ENCODE results near the gene NPIPA1.
A peak's percentile ranks its signal among the peaks of the same experiment; 100 is the strongest.
"Not testable (repeated sequence)": the region's sequence is repeated elsewhere in the genome, so short reads cannot be mapped to it uniquely, and the experiment has no call there.

Gene NPIPA1

GRCh38 chr16:14969795-14970194, 32.6 kb downstream of the NPIPA1 start:
- H3K36me3 ChIP-seq (ENCODE audit: control insufficient read depth, insufficient read depth, low read length); H3K9me3 ChIP-seq (ENCODE audit: control insufficient read depth, insufficient read depth, low read depth, low read length); H3K9ac ChIP-seq (ENCODE audit: low read length); H3K27ac ChIP-seq (ENCODE audit: low read depth, low read length); H3K4me1 ChIP-seq (ENCODE audit: control insufficient read depth, insufficient read depth, low read length); H3K27me3 ChIP-seq (ENCODE audit: control insufficient read depth, insufficient read depth, low read length); H3K4me3 ChIP-seq (ENCODE audit: low read depth, low read length): not testable (repeated sequence)

GRCh38 chr16:14971621-14972228, 34.5 kb downstream of the NPIPA1 start:
- not testable (repeated sequence) for H3K9ac ChIP-seq (ENCODE audit: low read length); H3K27ac ChIP-seq (ENCODE audit: low read depth, low read length); H3K4me1 ChIP-seq (ENCODE audit: control insufficient read depth, insufficient read depth, low read length); H3K4me3 ChIP-seq (ENCODE audit: low read depth, low read length); H3K36me3 ChIP-seq (ENCODE audit: control insufficient read depth, insufficient read depth, low read length); H3K9me3 ChIP-seq (ENCODE audit: control insufficient read depth, insufficient read depth, low read depth, low read length); H3K27me3 ChIP-seq (ENCODE audit: control insufficient read depth, insufficient read depth, low read length)

GRCh38 chr16:14973785-14974322, 36.6 kb downstream of the NPIPA1 start:
- peak overlapping the region; percentile 98 for H3K4me3 ChIP-seq (ENCODE audit: low read depth, low read length)
- H3K36me3 ChIP-seq (ENCODE audit: control insufficient read depth, insufficient read depth, low read length); H3K9ac ChIP-seq (ENCODE audit: low read length); H3K27ac ChIP-seq (ENCODE audit: low read depth, low read length); H3K27me3 ChIP-seq (ENCODE audit: control insufficient read depth, insufficient read depth, low read length); H3K4me1 ChIP-seq (ENCODE audit: control insufficient read depth, insufficient read depth, low read length); H3K9me3 ChIP-seq (ENCODE audit: control insufficient read depth, insufficient read depth, low read depth, low read length): not testable (repeated sequence)

GRCh38 chr16:14974331-14974655, 37.0 kb downstream of the NPIPA1 start:
- not testable (repeated sequence) for H3K27ac ChIP-seq (ENCODE audit: low read depth, low read length); H3K9me3 ChIP-seq (ENCODE audit: control insufficient read depth, insufficient read depth, low read depth, low read length); H3K27me3 ChIP-seq (ENCODE audit: control insufficient read depth, insufficient read depth, low read length); H3K4me1 ChIP-seq (ENCODE audit: control insufficient read depth, insufficient read depth, low read length); H3K36me3 ChIP-seq (ENCODE audit: control insufficient read depth, insufficient read depth, low read length)
- Histone ChIP-seq H3K9ac (ENCODE audit: low read length) (peak overlapping the region; percentile 87), H3K4me3 (ENCODE audit: low read depth, low read length) (peak overlapping the region; percentile 98)

- H3K36me3 ChIP-seq (ENCODE audit: control insufficient read depth, insufficient read depth, low read length); H3K9me3 ChIP-seq (ENCODE audit: control insufficient read depth, insufficient read depth, low read depth, low read length); H3K4me1 ChIP-seq (ENCODE audit: control insufficient read depth, insufficient read depth, low read length); H3K27me3 ChIP-seq (ENCODE audit: control insufficient read depth, insufficient read depth, low read length): not testable (repeated sequence)
- Histone ChIP-seq H3K4me3 (ENCODE audit: low read depth, low read length) (peak within 1 kb of the TSS; percentile 98), H3K9ac (ENCODE audit: low read length) (peak within 1 kb of the TSS; percentile 87), H3K27ac (ENCODE audit: low read depth, low read length) (peak within 1 kb of the TSS; percentile 98)
Observed at GRCh38 chr16:14974656-14975417, 37.6 kb downstream of the NPIPA1 start, which contains the start of gene PDXDC1. Gene PDXDC1 (plus strand): TSS chr16:14975026. CDS start chr16:14975200, 174 bp downstream.

- H3K27ac ChIP-seq (ENCODE audit: low read depth, low read length): peak overlapping the region; percentile 98; the same call in 1 of the 2 replicates
- peak overlapping the region; percentile 98 for H3K4me3 ChIP-seq (ENCODE audit: low read depth, low read length)
- not testable (repeated sequence) for H3K27me3 ChIP-seq (ENCODE audit: control insufficient read depth, insufficient read depth, low read length); H3K9me3 ChIP-seq (ENCODE audit: control insufficient read depth, insufficient read depth, low read depth, low read length); H3K4me1 ChIP-seq (ENCODE audit: control insufficient read depth, insufficient read depth, low read length); H3K36me3 ChIP-seq (ENCODE audit: control insufficient read depth, insufficient read depth, low read length)
- H3K9ac ChIP-seq (ENCODE audit: low read length): peak overlapping the region; percentile 87
Observed at GRCh38 chr16:14975418-14976194, 38.4 kb downstream of the NPIPA1 start.

- H3K36me3 ChIP-seq (ENCODE audit: control insufficient read depth, insufficient read depth, low read length); H3K27me3 ChIP-seq (ENCODE audit: control insufficient read depth, insufficient read depth, low read length); H3K4me3 ChIP-seq (ENCODE audit: low read depth, low read length); H3K27ac ChIP-seq (ENCODE audit: low read depth, low read length); H3K4me1 ChIP-seq (ENCODE audit: control insufficient read depth, insufficient read depth, low read length); H3K9ac ChIP-seq (ENCODE audit: low read length); H3K9me3 ChIP-seq (ENCODE audit: control insufficient read depth, insufficient read depth, low read depth, low read length): not testable (repeated sequence)
Observed at GRCh38 chr16:14976971-14977736, 39.9 kb downstream of the NPIPA1 start.

- H3K27ac ChIP-seq (ENCODE audit: low read depth, low read length); H3K9me3 ChIP-seq (ENCODE audit: control insufficient read depth, insufficient read depth, low read depth, low read length): not testable (repeated sequence)
Observed at GRCh38 chr16:14978281-14978680, 41.0 kb downstream of the NPIPA1 start.

GRCh38 chr16:14978908-14979307, 41.7 kb downstream of the NPIPA1 start:
- not testable (repeated sequence) for H3K36me3 ChIP-seq (ENCODE audit: control insufficient read depth, insufficient read depth, low read length); H3K9ac ChIP-seq (ENCODE audit: low read length); H3K4me1 ChIP-seq (ENCODE audit: control insufficient read depth, insufficient read depth, low read length); H3K9me3 ChIP-seq (ENCODE audit: control insufficient read depth, insufficient read depth, low read depth, low read length); H3K4me3 ChIP-seq (ENCODE audit: low read depth, low read length); H3K27me3 ChIP-seq (ENCODE audit: control insufficient read depth, insufficient read depth, low read length); H3K27ac ChIP-seq (ENCODE audit: low read depth, low read length)

More at GRCh38 chr16:14978281-14978680, 41.0 kb downstream of the NPIPA1 start:
- not testable (repeated sequence) for H3K4me1 ChIP-seq (ENCODE audit: control insufficient read depth, insufficient read depth, low read length); H3K27me3 ChIP-seq (ENCODE audit: control insufficient read depth, insufficient read depth, low read length); H3K4me3 ChIP-seq (ENCODE audit: low read depth, low read length); H3K36me3 ChIP-seq (ENCODE audit: control insufficient read depth, insufficient read depth, low read length); H3K9ac ChIP-seq (ENCODE audit: low read length)

GRCh38 chr16:14981234-14981633, 44.0 kb downstream of the NPIPA1 start:
- H3K9me3 ChIP-seq (ENCODE audit: control insufficient read depth, insufficient read depth, low read depth, low read length); H3K4me1 ChIP-seq (ENCODE audit: control insufficient read depth, insufficient read depth, low read length); H3K36me3 ChIP-seq (ENCODE audit: control insufficient read depth, insufficient read depth, low read length); H3K27me3 ChIP-seq (ENCODE audit: control insufficient read depth, insufficient read depth, low read length); H3K4me3 ChIP-seq (ENCODE audit: low read depth, low read length); H3K9ac ChIP-seq (ENCODE audit: low read length); H3K27ac ChIP-seq (ENCODE audit: low read depth, low read length): not testable (repeated sequence)
